OCI-LY3 (cell line): ENCODE measurements around the gene EPO.

Experiments used
- CTCF ChIP-seq: fragments of 200-600, 300-600 bp; sonication (generic); IDR thresholded peaks from 2 replicates; pipeline ENCODE4 v1.5.1; 2014; ENCODE audit warnings: antibody characterized with exemption, low read length, low read depth
- EZH2phosphoT487 ChIP-seq: fragments of 200-600 bp; shearing (Covaris generic); IDR thresholded peaks from 2 replicates; pipeline ENCODE4 v1.6.1; 2018; ENCODE audit warnings: antibody characterized with exemption, mixed run types, low read depth

- TF ChIP-seq CTCF = no peak
- no peak for TF ChIP-seq EZH2phosphoT487
These were observed 1.2 kb downstream of the EPO start for GRCh38 chr7:100721505-100721812.
